A673 (cell line): Measurements from ENCODE around the gene PRPSAP2.

Experiments
- EZH2 ChIP-seq: fragments of 200-600 bp; sonication (generic); IDR thresholded peaks from 2 replicates; pipeline ENCODE4 v1.6.1; 2017; ENCODE audit warnings: borderline replicate concordance, low read depth, mild to moderate bottlenecking, mixed read lengths, antibody characterized with exemption, low read length; ENCODE audit not compliant: poor library complexity, severe bottlenecking
- TF ChIP-seq, protein P1 (sequence below): fragments of 300-800, 200-600 bp; sonication (generic); conservative IDR thresholded peaks from 2 replicates; pipeline ENCODE4 v1.5.1; 2017; ENCODE audit warnings: low read depth, mild to moderate bottlenecking, antibody characterized with exemption, low read length, moderate library complexity, mixed read lengths

GRCh38 chr17:18947866-18948265, 89.9 kb downstream of the PRPSAP2 start:
- TF ChIP-seq, protein P1, sequence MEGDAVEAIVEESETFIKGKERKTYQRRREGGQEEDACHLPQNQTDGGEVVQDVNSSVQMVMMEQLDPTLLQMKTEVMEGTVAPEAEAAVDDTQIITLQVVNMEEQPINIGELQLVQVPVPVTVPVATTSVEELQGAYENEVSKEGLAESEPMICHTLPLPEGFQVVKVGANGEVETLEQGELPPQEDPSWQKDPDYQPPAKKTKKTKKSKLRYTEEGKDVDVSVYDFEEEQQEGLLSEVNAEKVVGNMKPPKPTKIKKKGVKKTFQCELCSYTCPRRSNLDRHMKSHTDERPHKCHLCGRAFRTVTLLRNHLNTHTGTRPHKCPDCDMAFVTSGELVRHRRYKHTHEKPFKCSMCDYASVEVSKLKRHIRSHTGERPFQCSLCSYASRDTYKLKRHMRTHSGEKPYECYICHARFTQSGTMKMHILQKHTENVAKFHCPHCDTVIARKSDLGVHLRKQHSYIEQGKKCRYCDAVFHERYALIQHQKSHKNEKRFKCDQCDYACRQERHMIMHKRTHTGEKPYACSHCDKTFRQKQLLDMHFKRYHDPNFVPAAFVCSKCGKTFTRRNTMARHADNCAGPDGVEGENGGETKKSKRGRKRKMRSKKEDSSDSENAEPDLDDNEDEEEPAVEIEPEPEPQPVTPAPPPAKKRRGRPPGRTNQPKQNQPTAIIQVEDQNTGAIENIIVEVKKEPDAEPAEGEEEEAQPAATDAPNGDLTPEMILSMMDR, result no peak
- no peak for TF ChIP-seq EZH2
